HepG2 (cell line): ENCODE data around the gene PTK7. TPM values are rescaled to one million over a fixed set of nuclear protein-coding genes. Genes with fewer than 3 reads are reported as not detected.

ENCODE experiments used
- AGO2 ChIP-seq: fragments of 200-400 bp; formaldehyde crosslinking; optimal IDR thresholded peaks from 2 replicates; pipeline ENCODE3; 2017; ENCODE audit warnings: mild to moderate bottlenecking, low read depth, low read length, moderate library complexity
- ELF1 ChIP-seq: sonication (generic); formaldehyde crosslinking; IDR thresholded peaks from 2 replicates; pipeline ENCODE4 v1.4.0; 2020; ENCODE audit warnings: missing genetic modification reagents
- PRPF4 ChIP-seq: fragments of 200-400 bp; formaldehyde crosslinking; IDR thresholded peaks from 2 replicates; pipeline ENCODE4 v1.6.1; 2016; ENCODE audit warnings: low read length, low read depth; ENCODE audit not compliant: poor library complexity, severe bottlenecking
- RNF2 ChIP-seq: fragments of 450-650 bp; conservative IDR thresholded peaks from 2 replicates; pipeline ENCODE4 v1.6.1; 2016; ENCODE audit warnings: low read depth
- SMAD3 ChIP-seq: sonication (generic); formaldehyde crosslinking; IDR thresholded peaks from 2 replicates; pipeline ENCODE4 v1.4.0; 2020; ENCODE audit warnings: missing genetic modification reagents
- ZBTB40 ChIP-seq, 2 experiments: fragments of 450-650 bp in 1 of 2; sonication (generic) in 1 of 2; formaldehyde crosslinking in 1 of 2; IDR thresholded peaks; 2 replicates each; pipeline versions ENCODE4 v1.6.1 to v1.8.0; 2016 to 2022; ENCODE audit warnings: antibody characterized with exemption in 1 of 2, mild to moderate bottlenecking in 1 of 2, missing genetic modification reagents in 1 of 2
- ZKSCAN5 ChIP-seq: sonication (generic); formaldehyde crosslinking; IDR thresholded peaks from 2 replicates; pipeline ENCODE4 v1.5.1; 2020; ENCODE audit warnings: mild to moderate bottlenecking, missing genetic modification reagents
- ZNF547 ChIP-seq: sonication (generic); formaldehyde crosslinking; IDR thresholded peaks from 2 replicates; pipeline ENCODE4 v1.5.1; 2020; ENCODE audit warnings: mild to moderate bottlenecking, missing genetic modification reagents
- ZNF75D ChIP-seq: sonication (generic); formaldehyde crosslinking; IDR thresholded peaks from 2 replicates; pipeline ENCODE4 v1.8.1; 2023; ENCODE audit warnings: missing genetic modification reagents, mild to moderate bottlenecking, borderline replicate concordance
- polyA plus RNA-seq, 8 experiments: library from polyadenylated mRNA; depleted of rRNA in 3 of 8; stranded (reverse) in 7 of 8; unstranded in 1 of 8; fragments of >200 nt; fragmentation: Illumina TruSeq in 4 of 8; extraction: Trizol in 4 of 8; gene quantifications; 2 replicates each; pipeline versions ENCODE4 v1.2.1 to v1.2.3, GENCODE V29; 2011 to 2016; ENCODE audit warnings: low read depth in 4 of 8, missing spikeins in 1 of 8, mixed read lengths in 1 of 8; ENCODE audit not compliant: insufficient read depth in 1 of 8
- total RNA-seq, 5 experiments: library from RNA; depleted of rRNA; stranded (reverse); fragments of >200 nt; fragmentation: Illumina TruSeq; extraction: Trizol; gene quantifications; 2 replicates each; pipeline ENCODE4 v1.2.3, GENCODE V29; 2016; ENCODE audit warnings: low read depth in 1 of 5
- TF ChIP-seq, protein P1 (sequence below): sonication (generic); formaldehyde crosslinking; IDR thresholded peaks from 2 replicates; pipeline ENCODE4 v1.4.0; 2020; ENCODE audit warnings: missing genetic modification reagents
- TF ChIP-seq, protein P2 (sequence below): sonication (generic); formaldehyde crosslinking; IDR thresholded peaks from 2 replicates; pipeline ENCODE4 v1.8.0; 2022; ENCODE audit warnings: mild to moderate bottlenecking, missing genetic modification reagents, borderline replicate concordance
- TF ChIP-seq, protein P3 (sequence below): sonication (generic); formaldehyde crosslinking; IDR thresholded peaks from 2 replicates; pipeline ENCODE4 v1.4.0; 2020; ENCODE audit warnings: low read depth, mild to moderate bottlenecking, missing genetic modification reagents
- TF ChIP-seq, protein P4 (sequence below): sonication (generic); formaldehyde crosslinking; IDR thresholded peaks from 2 replicates; pipeline ENCODE4 v1.4.0; 2020; ENCODE audit warnings: mild to moderate bottlenecking, missing genetic modification reagents

PTK7 gene
- total and polyA plus RNA-seq, 2 of the 13 experiments (the other 11 are each of a cell fraction or from before 2014, with no cell fraction given): 98.5 to 99.8 TPM

- TF ChIP-seq ZBTB40 (IDR thresholded peaks at IDR 0.05): no peak
- TF ChIP-seq ZBTB40 (CRISPR knock-in tag; IDR thresholded peaks at IDR 0.05): peak; percentile 51; the same call in 1 of the 2 replicates
- TF ChIP-seq, protein P1, sequence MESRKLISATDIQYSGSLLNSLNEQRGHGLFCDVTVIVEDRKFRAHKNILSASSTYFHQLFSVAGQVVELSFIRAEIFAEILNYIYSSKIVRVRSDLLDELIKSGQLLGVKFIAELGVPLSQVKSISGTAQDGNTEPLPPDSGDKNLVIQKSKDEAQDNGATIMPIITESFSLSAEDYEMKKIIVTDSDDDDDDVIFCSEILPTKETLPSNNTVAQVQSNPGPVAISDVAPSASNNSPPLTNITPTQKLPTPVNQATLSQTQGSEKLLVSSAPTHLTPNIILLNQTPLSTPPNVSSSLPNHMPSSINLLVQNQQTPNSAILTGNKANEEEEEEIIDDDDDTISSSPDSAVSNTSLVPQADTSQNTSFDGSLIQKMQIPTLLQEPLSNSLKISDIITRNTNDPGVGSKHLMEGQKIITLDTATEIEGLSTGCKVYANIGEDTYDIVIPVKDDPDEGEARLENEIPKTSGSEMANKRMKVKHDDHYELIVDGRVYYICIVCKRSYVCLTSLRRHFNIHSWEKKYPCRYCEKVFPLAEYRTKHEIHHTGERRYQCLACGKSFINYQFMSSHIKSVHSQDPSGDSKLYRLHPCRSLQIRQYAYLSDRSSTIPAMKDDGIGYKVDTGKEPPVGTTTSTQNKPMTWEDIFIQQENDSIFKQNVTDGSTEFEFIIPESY: no peak
- no peak for TF ChIP-seq RNF2
- TF ChIP-seq, protein P2, sequence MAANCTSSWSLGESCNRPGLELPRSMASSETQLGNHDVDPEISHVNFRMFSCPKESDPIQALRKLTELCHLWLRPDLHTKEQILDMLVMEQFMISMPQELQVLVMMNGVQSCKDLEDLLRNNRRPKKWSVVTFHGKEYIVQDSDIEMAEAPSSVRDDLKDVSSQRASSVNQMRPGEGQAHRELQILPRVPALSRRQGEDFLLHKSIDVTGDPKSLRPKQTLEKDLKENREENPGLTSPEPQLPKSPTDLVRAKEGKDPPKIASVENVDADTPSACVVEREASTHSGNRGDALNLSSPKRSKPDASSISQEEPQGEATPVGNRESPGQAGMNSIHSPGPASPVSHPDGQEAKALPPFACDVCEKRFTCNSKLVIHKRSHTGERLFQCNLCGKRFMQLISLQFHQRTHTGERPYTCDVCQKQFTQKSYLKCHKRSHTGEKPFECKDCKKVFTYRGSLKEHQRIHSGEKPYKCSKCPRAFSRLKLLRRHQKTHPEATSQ (CRISPR knock-in tag): 0 out of 2 replicates have a peak, but pooled peaks have one; percentile 51
- peak; percentile 73 for TF ChIP-seq AGO2
- TF ChIP-seq, protein P3, sequence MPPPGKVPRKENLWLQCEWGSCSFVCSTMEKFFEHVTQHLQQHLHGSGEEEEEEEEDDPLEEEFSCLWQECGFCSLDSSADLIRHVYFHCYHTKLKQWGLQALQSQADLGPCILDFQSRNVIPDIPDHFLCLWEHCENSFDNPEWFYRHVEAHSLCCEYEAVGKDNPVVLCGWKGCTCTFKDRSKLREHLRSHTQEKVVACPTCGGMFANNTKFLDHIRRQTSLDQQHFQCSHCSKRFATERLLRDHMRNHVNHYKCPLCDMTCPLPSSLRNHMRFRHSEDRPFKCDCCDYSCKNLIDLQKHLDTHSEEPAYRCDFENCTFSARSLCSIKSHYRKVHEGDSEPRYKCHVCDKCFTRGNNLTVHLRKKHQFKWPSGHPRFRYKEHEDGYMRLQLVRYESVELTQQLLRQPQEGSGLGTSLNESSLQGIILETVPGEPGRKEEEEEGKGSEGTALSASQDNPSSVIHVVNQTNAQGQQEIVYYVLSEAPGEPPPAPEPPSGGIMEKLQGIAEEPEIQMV (CRISPR knock-in tag): no peak
- no peak for TF ChIP-seq SMAD3 (CRISPR knock-in tag)
- TF ChIP-seq ZKSCAN5 (CRISPR knock-in tag): no peak
- TF ChIP-seq ZNF547: peak; percentile 64; the same call in 1 of the 2 replicates
- TF ChIP-seq ZNF75D (CRISPR knock-in tag): no peak
- TF ChIP-seq, protein P4, sequence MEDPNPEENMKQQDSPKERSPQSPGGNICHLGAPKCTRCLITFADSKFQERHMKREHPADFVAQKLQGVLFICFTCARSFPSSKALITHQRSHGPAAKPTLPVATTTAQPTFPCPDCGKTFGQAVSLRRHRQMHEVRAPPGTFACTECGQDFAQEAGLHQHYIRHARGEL (CRISPR knock-in tag): no peak
- TF ChIP-seq ELF1 (CRISPR knock-in tag): peak; percentile 58
- TF ChIP-seq PRPF4: no peak
Observed at GRCh38 chr6:43076464-43077332, 584 bp downstream of the PTK7 start (continued).
